ENCODE data around the gene IQSEC1.

IQSEC1 gene

GRCh38 chr3:12959410-12959809, 113.8 kb downstream of the IQSEC1 start:
- no peak overlapping the region for H3K27ac ChIP-seq
- no peaks in the 10 kb centered on the region for H3K36me3 ChIP-seq (ENCODE audit: control insufficient read depth, insufficient read depth, low read length)
- no peak for TF ChIP-seq CTCF (IDR thresholded peaks at IDR 0.05)
- H3K9me3 ChIP-seq (ENCODE audit: control insufficient read depth, low read length), result no peaks in the 10 kb centered on the region
- peaks cover 24% of the 10 kb centered on the region for H3K4me1 ChIP-seq
- peaks cover 55% of the 10 kb centered on the region for H3K79me2 ChIP-seq
- no peak overlapping the region for H3K9ac ChIP-seq
- H3K4me3 ChIP-seq (ENCODE audit: low read depth, low read length), result no peak overlapping the region
- H3K4me2 ChIP-seq (ENCODE audit: low read length), result no peak overlapping the region
- H3K27me3 ChIP-seq (ENCODE audit: control insufficient read depth, insufficient read depth, low read length), result no peaks in the 10 kb centered on the region
- no peak overlapping the region for H2AFZ ChIP-seq

GRCh38 chr3:12957824-12958792, 115.1 kb downstream of the IQSEC1 start:
- Histone ChIP-seq H3K9me3 (ENCODE audit: control insufficient read depth, low read length) (no peaks in the 10 kb centered on the region), H3K79me2 (peaks cover 64% of the 10 kb centered on the region), H3K9ac (no peak overlapping the region), H3K4me2 (ENCODE audit: low read length) (no peak overlapping the region), H3K27ac (no peak overlapping the region), H3K4me1 (peaks cover 18% of the 10 kb centered on the region), H2AFZ (no peak overlapping the region), H3K4me3 (ENCODE audit: low read depth, low read length) (no peak overlapping the region), H3K27me3 (ENCODE audit: control insufficient read depth, insufficient read depth, low read length) (no peaks in the 10 kb centered on the region), H3K36me3 (ENCODE audit: control insufficient read depth, insufficient read depth, low read length) (no peaks in the 10 kb centered on the region)
- TF ChIP-seq CTCF (IDR thresholded peaks at IDR 0.05), result no peak

- Histone ChIP-seq H3K27ac (peak overlapping the region; percentile 8), H3K4me3 (ENCODE audit: low read depth, low read length) (no peak overlapping the region), H3K27me3 (ENCODE audit: control insufficient read depth, insufficient read depth, low read length) (no peaks in the 10 kb centered on the region), H3K4me2 (ENCODE audit: low read length) (no peak overlapping the region), H3K4me1 (peaks cover 24% of the 10 kb centered on the region), H3K9me3 (ENCODE audit: control insufficient read depth, low read length) (no peaks in the 10 kb centered on the region), H3K9ac (no peak overlapping the region), H2AFZ (no peak overlapping the region), H3K79me2 (peaks cover 69% of the 10 kb centered on the region), H3K36me3 (ENCODE audit: control insufficient read depth, insufficient read depth, low read length) (no peaks in the 10 kb centered on the region)
- no peak for TF ChIP-seq CTCF (IDR thresholded peaks at IDR 0.05)
Measured at GRCh38 chr3:12957339-12957738, 115.9 kb downstream of the IQSEC1 start.

DNA sequence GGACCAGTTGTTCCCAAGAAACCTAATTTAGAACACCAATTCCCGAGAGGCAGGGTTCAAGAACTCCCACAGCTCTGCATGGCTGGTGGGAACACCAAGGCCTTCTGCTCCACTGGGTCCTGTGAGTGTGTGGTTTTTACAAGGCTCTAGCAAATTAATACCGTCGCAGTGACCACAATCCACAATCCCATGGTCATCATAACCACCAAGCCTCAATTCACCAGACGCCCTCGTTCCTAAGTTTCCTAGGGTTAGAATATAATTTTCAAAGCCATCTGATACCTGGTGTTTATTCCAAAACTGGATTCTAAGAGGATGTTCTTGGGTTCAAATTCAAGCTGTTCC, 116.9 kb downstream of the IQSEC1 start:
- no peak for TF ChIP-seq CTCF (IDR thresholded peaks at IDR 0.05)
- H3K27ac ChIP-seq, result no peak overlapping the region
- H3K9ac ChIP-seq, result no peak overlapping the region
- no peak overlapping the region for H3K4me3 ChIP-seq (ENCODE audit: low read depth, low read length)
- no peak overlapping the region for H2AFZ ChIP-seq
- H3K36me3 ChIP-seq (ENCODE audit: control insufficient read depth, insufficient read depth, low read length), result no peaks in the 10 kb centered on the region
- H3K9me3 ChIP-seq (ENCODE audit: control insufficient read depth, low read length), result no peaks in the 10 kb centered on the region
- no peaks in the 10 kb centered on the region for H3K27me3 ChIP-seq (ENCODE audit: control insufficient read depth, insufficient read depth, low read length)
- peaks cover 21% of the 10 kb centered on the region for H3K4me1 ChIP-seq
- peaks cover 69% of the 10 kb centered on the region for H3K79me2 ChIP-seq
- H3K4me2 ChIP-seq (ENCODE audit: low read length), result no peak overlapping the region

Measured in parathyroid adenoma (tissue), 2 donors.